ENCODE results near the gene CEP295NL.
"Not testable (repeated sequence)": the region's sequence is repeated elsewhere in the genome, so short reads cannot be mapped to it uniquely, and the experiment has no call there.

The CEP295NL gene

DNA sequence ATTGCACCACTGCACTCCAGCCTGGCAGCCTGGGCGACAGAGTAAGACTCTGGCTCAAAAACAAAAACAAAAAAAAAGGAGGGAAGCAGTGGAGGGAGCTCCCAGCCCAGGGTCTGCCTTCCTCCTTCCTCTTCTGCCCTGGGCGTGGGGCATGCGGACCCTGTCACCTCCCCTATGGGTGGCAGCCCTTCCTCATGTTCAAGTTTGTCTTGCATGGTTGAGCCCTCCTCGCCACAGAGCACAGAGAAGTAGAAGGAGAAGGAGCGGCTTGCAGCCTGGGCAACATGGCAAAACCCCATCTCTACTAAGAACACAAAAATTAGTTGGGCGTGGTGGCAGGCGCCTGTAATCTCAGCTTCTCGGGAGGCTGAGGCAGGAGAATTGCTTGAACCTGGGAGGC lies 43.6 kb upstream of the CEP295NL start:
- no peak overlapping the region for H3K4me3 ChIP-seq (ENCODE audit: low read depth, low read length)
- no peak for DNase-seq (ENCODE audit: low read depth, low spot score)
- TF ChIP-seq, protein P1, sequence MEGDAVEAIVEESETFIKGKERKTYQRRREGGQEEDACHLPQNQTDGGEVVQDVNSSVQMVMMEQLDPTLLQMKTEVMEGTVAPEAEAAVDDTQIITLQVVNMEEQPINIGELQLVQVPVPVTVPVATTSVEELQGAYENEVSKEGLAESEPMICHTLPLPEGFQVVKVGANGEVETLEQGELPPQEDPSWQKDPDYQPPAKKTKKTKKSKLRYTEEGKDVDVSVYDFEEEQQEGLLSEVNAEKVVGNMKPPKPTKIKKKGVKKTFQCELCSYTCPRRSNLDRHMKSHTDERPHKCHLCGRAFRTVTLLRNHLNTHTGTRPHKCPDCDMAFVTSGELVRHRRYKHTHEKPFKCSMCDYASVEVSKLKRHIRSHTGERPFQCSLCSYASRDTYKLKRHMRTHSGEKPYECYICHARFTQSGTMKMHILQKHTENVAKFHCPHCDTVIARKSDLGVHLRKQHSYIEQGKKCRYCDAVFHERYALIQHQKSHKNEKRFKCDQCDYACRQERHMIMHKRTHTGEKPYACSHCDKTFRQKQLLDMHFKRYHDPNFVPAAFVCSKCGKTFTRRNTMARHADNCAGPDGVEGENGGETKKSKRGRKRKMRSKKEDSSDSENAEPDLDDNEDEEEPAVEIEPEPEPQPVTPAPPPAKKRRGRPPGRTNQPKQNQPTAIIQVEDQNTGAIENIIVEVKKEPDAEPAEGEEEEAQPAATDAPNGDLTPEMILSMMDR (IDR thresholded peaks at IDR 0.05; ENCODE audit: low read depth, low read length), result no peak
- in situ Hi-C loops (cut with HindIII; ENCODE audit: low sequenced_read_pairs), result no loop called here

DNA sequence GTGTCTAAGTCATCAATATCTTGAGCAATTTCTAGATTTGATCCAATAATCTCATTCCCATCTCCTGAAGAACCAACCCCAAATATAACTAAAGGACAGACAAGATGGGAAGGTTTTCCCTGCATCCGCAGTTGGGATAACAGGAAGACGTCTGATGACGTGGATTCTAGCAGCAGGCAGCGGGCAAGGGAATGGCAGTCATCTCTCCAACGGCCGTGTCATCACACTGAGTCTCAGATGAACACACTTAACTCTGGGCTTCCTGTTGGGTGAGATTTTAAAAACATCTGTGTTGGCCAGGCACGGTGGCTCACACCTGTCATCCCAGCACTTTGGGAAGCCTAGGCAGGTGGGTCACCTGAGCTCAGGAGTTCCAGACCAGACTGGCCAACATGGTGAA lies 43.1 kb upstream of the CEP295NL start:
- TF ChIP-seq, protein P1 (IDR thresholded peaks at IDR 0.05; ENCODE audit: low read depth, low read length), result no peak
- DNase-seq (ENCODE audit: low read depth, low spot score), result no peak
- in situ Hi-C loops (cut with HindIII; ENCODE audit: low sequenced_read_pairs), result no loop called here
- no peak overlapping the region for H3K4me3 ChIP-seq (ENCODE audit: low read depth, low read length)

DNA sequence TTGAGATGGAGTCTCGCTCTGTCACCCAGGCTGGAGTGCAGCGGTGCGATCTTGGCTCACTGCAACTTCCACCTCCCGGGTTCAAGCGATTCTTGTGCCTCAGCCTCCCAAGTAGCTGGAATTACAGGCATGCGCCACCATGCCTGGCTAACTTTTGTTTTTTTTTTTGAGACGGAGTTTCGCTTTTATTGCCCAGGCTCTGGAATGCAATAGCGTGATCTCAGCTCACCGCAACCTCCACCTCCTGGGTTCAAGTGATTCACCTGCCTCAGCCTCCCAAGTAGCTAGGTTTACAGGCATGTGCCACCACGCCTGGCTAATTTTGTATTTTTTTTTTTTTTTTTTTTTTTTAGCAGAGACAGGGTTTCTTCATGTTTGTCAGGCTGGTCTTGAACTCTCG lies 42.5 kb upstream of the CEP295NL start:
- H3K4me3 ChIP-seq (ENCODE audit: low read depth, low read length); in situ Hi-C loops (cut with HindIII; ENCODE audit: low sequenced_read_pairs); DNase-seq (ENCODE audit: low read depth, low spot score): not testable (repeated sequence)

- H3K4me3 ChIP-seq (ENCODE audit: low read depth, low read length), result no peak overlapping the region
- in situ Hi-C loops (cut with HindIII; ENCODE audit: low sequenced_read_pairs), result no loop called here
- DNase-seq (ENCODE audit: low read depth, low spot score), result no peak
- TF ChIP-seq, protein P1 (IDR thresholded peaks at IDR 0.05; ENCODE audit: low read depth, low read length), result no peak
Observed at GRCh38 chr17:78944956-78945355, 42.0 kb upstream of the CEP295NL start.

- TF ChIP-seq, protein P1 (IDR thresholded peaks at IDR 0.05; ENCODE audit: low read depth, low read length), result no peak
- DNase-seq (ENCODE audit: low read depth, low spot score), result no peak
- H3K4me3 ChIP-seq (ENCODE audit: low read depth, low read length), result no peak overlapping the region
- in situ Hi-C loops (cut with HindIII; ENCODE audit: low sequenced_read_pairs), result no loop called here
Observed at GRCh38 chr17:78944026-78944425, 41.0 kb upstream of the CEP295NL start.

DNA sequence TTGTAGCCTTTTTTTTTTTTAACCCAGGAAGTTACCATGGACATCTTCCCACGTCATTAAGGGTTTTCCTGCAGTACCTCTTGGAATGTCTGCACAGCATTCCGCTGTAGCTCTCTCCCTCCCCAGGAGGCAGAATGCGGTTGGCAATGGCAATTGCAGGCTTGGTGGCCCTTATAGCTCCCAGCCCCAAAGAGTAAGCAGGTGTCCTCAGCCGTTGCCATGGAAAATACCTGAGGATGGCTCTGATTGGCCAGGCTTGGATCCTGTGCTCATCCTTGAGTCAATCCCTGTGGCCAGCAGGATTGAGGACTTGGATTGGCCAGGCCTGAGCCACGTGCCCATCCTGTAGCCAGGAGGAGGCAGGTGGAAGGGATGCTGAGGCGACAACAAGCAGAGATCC lies 37.7 kb upstream of the CEP295NL start:
- no peak overlapping the region for H3K4me3 ChIP-seq (ENCODE audit: low read depth, low read length)
- DNase-seq (ENCODE audit: low read depth, low spot score), result peak; percentile 56
- TF ChIP-seq, protein P1 (IDR thresholded peaks at IDR 0.05; ENCODE audit: low read depth, low read length), result no peak
- in situ Hi-C loops (cut with HindIII; ENCODE audit: low sequenced_read_pairs), result no loop called here

DNA sequence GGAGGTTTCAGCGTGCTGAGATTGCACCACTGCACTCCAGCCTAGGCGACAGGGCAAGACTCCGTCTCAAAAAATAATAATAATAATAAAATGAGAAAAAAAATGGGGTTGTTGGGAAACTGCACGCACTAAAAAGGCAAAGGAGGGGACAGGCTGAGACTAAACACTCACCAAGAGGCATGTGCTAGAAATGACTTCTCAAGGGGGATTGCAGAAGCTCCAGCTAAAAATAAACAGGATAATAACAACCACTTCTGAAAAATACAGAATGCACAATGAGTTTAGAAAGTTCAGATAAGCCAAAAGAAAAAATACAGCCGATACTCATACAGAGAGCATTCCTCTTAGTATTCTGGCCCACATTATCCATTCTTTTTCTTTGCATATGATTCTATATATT lies 37.3 kb upstream of the CEP295NL start:
- TF ChIP-seq, protein P1 (IDR thresholded peaks at IDR 0.05; ENCODE audit: low read depth, low read length), result no peak
- no peak overlapping the region for H3K4me3 ChIP-seq (ENCODE audit: low read depth, low read length)
- DNase-seq (ENCODE audit: low read depth, low spot score), result no peak
- in situ Hi-C loops (cut with HindIII; ENCODE audit: low sequenced_read_pairs), result no loop called here

All from astrocyte of the spinal cord (primary cell).